HG03159 (cell line): ENCODE data around the gene LGALS1.
"Not testable (repeated sequence)": the region's sequence is repeated elsewhere in the genome, so short reads cannot be mapped to it uniquely, and the experiment has no call there.

Source experiments
- ATAC-seq: cut with Tn5 transposase; IDR thresholded peaks from one replicate; pipeline ENCODE4 v1.9.1; 2021; ENCODE audit warnings: mild to moderate bottlenecking, moderate library complexity; ENCODE audit not compliant: unreplicated experiment

LGALS1 gene

DNA sequence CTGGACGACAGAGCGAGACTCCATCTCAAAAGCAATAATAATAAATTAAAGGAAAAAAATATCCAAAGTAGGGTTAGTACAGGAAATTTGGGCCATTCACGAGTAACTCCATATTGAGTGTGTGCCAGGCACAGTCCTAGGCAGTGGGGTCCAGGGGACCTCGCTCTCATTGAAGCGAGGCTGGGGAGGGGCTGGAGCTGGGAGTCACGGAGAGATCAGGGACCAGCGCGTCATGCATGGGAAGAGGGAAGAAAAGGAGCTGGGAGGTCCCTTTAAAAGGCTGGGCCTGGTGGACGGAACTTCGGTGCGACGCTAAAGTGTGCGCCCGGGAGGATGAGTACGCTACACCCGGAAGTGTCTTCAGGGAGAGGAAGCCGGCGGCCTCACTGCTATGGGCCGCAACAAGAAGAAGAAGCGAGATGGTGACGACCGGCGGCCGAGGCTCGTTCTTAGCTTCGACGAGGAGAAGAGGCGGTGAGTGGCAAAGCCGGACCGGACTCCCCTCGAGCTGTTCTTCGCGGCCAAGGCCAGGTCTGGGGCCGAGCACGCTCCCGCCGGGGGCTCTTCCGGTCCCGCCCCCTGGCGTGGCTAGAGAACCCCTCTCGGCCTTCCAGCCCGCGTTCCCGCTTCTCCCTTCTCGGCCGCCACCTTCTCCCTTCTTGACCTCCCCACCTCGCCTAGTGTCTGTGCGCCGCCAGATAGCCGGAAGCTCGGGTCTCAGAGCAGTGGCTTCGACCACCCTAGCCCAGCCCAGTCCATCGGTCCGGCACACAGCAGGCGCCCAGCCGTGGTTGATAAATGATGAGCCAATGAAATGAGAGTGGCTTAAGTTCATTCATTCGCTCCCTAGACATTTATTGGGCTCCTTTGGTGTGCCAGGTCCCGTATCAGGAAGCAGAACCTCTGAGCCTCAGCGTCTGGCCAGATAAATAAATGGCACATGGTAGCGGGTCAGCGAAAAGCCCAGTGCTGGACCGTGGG is 10.9 kb downstream of the LGALS1 start, which contains the start of gene NOL12:
Gene NOL12, plus strand, starts transcription at position 342 of the 981 bp plus-strand sequence. Its CDS starts 50 bp downstream, at position 392.
- ATAC-seq = peak; percentile 82

DNA sequence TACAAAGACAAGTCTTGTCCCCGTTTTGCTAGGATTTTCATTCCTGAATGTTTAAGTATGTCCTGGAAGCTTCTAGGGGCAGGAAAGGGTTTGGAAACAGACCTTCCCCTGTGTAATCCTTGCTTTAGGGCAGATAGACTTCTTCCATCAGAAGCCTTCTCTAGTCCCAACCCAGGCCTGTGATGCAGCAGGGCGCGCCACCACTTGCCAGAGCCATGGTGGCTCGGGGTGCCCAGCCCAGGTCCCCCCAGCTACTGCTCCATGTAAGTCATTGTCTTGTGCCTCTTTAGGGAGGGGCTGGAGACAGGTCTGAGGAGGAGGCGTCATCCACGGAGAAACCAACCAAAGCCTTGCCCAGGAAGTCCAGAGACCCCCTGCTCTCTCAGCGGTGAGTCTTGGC is 15.0 kb downstream of the LGALS1 start:
- ATAC-seq = no peak

DNA sequence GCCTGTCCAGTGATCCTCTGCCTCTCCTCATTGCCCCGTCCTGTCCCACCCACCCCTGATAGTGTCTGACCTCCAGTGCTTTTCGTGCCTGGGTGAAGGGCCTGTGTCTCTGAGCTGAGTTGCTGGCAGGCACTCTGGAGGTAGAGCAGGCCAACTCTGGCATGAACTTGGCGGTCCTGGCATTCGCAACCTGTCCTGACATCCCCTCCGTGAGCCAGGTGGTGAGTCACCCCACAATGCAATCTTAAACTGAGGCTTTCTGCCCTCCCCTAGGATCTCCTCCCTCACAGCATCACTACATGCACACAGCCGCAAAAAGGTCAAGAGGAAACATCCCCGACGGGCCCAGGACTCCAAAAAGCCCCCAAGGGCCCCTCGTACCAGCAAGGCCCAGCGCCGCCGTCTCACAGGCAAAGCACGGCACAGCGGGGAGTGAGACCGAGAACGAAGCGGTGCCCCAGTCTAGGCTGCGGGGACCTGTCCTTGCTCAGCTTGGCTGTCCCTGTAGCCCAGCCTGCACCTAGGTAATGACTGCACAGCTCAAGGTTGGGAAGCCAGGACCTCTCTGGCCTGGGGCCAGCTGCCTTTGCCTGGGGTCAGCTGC is 15.6 kb downstream of the LGALS1 start:
- ATAC-seq = no peak

DNA sequence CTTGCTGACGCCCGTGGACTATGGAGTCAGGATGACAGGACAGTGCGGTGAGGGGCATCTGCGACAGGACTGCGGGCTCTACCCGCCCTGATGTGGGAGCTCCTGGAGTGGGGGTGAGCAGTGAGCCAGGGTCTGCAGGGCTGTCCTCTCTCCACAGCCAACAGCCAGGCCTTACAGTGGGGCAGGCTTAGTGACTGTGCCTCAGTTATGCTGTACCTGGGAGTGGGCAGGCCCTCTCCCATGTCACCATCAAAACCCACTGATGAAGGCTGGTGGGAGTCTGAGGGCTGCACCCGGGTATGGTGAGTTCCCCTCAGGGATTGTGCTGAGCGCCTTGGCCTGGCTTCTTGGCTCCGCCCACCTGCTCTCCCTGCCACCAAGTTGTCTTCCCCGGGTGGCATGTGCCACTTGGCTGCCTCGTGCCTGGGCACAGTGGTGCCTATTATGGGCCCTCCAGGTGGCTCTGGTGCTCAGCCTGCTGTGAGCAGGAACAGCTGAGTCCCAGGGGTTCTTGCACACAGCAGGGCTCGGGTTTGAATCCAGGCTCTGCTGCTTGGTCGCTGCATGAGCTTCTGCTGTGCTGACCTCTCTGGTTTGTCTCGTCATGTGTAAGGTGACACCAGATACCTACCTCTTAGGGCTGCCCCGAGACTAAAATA is 17.3 kb downstream of the LGALS1 start:
- ATAC-seq = no peak

DNA sequence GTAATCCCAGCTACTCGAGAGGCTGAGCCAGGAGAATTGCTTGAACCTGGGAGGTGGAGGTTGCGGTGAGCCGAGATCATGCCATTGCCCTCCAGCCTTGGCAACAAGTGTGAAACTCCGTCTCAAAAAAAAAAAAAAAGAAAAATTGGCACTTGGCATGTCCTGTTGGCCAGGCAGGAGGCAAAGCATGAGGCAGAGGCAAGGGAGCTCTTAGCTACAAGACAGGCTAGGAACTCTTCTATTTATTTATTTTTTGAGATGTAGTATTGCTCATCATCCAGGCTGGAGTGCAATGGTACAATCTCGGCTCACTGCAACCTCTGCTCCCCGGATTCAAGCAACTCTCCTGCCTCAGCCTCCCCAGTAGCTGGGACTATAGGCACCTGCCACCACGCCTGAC is 18.7 kb downstream of the LGALS1 start:
- ATAC-seq = not testable (repeated sequence)

DNA sequence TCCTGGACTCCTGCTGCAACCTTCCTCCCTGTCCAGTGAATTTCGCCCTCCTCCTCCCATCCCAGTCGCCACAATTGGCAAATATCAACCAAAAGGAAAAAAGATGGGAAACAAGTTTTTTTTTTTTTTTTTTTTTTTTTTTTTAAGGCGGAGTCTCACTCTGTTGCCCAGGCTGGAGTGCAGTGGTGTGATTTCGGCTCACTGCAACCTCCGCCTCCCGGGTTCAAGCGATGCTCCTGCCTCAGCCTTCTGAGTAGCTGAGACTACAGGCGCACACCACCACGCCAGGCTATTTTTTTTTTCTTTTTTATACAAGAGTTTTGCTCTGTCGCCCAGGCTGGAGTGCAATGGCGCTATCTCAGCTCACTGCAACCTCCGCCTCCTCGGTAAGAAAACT is 20.8 kb downstream of the LGALS1 start:
- not testable (repeated sequence) for ATAC-seq

DNA sequence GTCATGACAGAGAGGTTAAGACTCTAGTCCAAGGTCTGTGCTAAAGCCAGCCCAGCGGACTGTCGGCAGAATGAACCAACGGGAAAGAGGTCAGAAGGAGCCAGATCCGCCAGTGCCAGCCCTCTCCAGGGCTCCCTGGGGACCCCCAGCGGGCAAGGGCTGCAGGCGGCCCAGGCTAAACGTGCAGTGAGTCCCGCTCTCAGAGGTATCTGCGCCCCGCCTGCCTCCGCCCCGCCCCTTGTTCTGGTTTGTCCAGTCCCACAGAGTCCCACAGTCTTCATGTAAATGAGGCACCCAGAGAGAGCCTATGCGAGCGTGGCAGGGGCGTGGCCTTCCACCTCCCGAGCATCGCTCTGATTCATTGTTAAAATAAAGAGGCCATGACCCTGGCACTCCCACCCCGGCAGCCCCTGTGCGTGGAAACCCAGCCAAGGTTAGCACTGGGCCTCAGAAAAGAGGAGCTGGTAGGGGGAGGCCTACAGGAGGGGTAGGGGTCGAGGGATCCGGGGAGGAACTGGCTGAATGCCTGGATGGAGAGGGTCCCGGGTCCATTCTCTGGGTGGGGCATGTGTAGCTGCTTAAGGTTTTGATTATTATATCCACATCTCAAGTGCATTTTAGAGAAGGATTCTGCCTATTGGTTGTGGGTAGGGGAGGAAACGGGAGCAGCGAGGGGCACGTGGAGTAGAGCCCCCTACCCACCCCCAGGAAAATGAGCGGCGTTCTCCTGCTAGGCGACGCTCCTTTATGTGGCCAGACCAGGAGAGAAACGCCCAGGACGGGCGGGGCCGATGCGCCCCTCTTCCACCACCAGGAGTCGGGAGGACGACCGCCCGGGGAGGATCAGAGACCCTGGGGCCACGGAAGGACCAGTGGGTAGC is 21.5 kb downstream of the LGALS1 start, which contains the start of gene TRIOBP:
Gene TRIOBP, plus strand, starts transcription at position 392 of the 881 bp plus-strand sequence. CDS start 4,318 bp downstream, outside the sequence.
- peak; percentile 94 for ATAC-seq

DNA sequence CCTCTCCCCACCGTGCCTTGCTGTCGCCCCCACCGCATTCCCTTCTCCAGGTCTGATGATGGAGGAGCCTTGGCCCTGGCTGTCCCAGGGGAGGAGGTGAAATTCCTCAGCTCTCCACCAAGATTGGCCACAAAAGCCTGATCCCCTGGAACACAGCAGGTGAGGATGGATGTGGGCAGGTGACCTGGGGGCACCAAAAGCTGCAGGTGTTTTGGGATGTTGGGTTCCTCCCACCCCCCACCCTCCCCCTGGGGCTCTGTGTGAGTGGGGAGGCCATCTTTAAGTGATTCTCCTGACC is 22.1 kb downstream of the LGALS1 start:
- no peak for ATAC-seq

DNA sequence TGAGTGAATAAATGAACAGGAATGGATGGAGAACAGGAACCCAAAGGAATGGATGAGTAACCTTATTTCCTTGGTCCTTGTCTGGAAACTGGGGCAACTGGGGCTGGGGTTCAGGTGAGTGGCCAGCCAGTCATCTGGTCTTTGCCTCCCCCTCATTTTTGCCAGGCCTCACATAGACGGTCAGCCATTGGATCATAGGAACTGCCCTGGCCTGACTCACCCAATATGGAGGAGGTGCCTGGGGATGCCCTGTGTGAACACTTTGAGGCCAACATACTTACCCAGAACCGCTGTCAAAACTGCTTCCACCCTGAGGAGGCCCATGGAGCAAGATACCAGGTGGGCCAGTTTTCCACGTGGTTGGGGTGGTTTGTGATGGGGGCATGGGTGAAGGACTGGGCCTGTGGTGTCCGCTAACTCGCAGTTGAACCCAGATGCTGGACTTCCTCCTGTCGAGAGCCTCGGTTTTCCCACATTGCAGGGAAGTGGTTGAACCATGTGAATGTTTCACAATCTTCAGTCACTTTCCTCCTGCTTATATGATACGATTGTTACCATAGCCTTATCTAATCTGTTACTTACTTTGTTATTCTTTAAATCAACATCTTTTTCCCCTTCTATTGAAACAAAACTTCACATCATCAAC is 25.8 kb downstream of the LGALS1 start:
- ATAC-seq = no peak

DNA sequence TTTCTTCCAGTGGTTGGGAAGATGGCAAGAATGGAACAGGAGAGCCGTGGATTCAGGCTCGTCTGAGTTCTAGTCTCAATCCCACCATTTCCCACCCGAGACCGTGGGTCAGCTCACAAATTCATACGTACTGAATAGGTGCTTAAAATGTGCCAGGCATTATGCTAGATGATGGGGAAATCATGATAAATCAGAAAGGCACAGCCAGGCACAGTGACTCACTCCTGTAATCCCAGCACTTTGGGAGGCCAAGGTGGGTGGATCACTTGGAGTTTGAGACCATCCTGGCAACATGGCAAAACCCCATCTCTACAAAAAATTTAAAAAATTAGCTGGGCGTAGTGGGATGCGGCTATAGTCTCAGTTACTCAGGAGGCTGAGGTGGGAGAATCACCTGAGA is 28.5 kb downstream of the LGALS1 start:
- ATAC-seq = no peak

DNA sequence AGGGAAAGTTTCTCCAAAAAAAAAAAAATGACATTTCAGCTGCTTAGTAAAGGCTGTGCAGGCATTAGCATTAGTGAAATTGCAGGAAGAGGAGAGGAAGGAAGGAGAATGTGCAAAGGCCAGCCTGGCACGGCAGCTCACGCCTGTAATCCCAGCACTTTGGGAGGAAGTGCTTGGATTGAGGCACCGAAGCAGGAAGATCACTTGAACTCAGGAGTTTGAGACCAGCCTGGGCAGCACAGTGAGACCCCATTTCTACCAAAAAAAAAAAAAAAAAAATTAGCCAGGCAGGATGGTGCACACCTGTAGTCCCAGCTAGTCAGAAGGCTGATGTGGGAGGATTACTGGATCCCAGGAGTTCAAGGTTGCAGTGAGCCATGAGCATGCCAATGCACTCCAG is 29.2 kb downstream of the LGALS1 start:
- ATAC-seq = no peak

DNA sequence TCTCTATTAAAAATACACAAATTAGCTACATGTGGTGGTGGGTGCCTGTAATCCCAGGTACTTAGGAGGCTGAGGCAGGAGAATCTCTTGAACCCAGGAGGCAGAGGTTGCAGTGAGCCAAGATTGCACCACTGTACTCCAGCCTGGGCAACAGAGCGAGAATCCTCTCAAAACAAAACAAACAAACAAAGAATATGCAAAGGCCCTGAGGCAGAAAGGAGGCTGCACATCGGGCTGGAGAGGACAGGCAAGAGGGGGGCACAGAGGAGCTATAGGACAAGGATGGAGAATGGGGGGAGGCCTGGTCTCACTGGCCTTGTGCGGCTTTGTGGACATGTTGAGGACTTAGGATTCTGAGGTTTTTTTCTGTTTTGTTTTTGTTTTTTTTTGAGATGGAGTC is 29.8 kb downstream of the LGALS1 start:
- ATAC-seq = no peak

DNA sequence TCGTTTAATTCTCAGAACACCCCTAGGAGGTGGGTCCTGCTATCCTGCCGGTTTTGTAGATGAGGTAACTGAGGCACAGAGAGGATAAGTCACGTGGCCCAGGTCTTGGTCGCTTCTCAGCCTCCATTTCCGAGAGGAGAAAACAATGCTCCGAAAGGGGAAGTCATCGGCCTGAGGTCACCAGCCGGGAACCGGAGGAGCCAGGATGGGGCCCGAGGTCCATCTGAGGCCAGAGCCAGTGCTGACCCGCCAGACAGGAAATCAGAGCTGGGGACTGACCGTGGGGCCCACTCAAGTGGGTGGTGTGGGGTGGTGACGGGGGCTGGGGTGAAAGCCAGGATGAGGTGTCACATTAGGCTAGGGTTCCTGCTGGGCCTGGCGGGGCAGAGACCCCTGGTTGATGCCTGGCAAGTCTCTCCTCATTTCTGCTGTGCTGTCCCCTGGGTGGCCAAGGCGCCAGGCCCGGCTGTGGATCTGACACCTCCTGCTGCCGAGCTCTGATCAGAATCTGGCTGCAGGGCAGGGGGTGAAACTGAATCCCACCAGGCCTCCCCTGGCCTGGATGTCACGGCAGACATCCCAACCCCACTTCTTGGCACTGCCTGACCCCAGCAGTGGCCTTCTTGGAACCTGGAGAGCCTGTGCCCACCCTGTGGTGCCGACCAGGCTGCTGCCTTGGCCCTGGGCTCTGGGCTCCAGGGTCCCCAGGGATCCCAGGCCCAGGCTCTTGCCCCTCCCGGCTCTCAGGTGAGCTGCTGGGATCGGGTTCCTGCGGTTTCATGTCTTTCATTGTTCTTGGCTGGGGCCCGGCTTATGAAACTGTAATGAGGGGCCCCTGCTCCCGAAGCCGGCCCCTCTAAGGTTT is 33.4 kb downstream of the LGALS1 start:
- no peak for ATAC-seq

DNA sequence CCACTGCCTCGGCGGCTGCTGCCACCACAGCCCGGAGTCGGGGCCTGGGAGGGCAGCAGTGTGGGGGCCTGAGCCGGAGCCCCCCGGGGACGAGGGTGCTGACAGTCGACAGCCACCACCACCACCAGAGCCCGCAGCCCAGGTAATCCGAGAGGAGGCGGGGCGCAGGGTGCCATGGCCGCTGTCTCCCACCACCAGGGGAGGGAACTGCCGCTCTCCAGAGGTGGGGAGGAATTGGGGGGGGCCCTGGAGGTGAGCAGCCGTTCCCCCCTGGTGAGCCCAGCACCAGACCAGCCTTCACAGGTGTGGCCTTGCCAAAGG is 34.0 kb downstream of the LGALS1 start:
- no peak for ATAC-seq

DNA sequence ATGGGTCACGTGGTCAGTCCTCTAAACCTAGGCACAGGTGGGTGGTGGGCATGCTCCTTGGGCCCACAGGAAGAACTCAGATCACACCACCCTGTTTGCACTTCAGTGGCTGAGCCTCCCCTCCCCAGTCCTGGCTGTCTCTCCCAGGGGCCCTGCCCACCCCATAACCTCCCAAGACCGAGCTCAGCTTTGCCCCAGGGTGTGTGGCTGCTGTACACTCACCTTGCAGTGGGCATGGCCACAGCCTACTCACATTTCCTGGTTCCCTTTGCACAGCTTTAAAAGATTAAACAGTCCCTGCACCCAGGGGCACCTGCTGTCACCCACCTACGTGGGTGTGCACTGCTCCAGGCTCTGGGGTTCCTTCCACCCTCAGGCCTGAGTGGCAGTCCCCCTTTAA is 35.2 kb downstream of the LGALS1 start:
- ATAC-seq = no peak

DNA sequence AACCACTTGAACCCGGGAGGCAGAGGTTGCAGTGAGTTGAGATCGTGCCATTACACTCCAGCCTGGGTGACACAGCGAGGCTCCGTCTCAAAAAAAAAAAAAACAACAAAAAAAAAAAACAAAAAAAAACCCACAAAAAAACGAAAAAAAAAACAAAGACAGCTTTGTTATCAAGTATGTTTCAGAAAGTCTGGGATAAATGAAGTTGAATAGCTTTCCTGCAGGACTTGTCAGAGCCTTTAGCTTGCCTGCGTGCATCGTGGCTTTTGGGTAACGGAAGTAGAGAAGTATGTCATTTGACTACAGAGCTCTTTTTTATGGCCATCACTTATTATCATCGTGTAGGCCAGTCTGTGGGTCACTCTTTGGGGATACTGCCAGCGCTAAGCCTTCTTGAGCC is 36.1 kb downstream of the LGALS1 start:
- ATAC-seq = no peak

DNA sequence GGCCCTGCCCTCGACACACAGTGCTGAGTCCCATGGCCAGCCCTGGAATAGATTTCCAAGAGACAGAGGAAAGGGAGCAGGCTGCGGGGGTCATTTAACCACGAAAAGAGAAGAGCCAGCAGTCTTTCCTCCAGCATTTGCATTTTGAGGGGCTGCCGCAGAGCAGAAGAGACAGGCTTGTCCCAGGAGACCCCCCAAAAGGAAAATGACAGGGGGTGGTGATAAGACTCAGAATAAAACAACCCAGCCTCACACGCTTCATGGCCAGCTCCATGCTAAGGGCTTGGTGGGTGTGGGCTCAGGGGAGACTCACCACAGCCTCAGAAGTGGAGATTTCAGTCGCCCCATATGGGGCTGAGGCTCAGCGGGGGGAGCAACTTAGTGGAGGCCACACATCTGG is 38.3 kb downstream of the LGALS1 start:
- no peak for ATAC-seq

DNA sequence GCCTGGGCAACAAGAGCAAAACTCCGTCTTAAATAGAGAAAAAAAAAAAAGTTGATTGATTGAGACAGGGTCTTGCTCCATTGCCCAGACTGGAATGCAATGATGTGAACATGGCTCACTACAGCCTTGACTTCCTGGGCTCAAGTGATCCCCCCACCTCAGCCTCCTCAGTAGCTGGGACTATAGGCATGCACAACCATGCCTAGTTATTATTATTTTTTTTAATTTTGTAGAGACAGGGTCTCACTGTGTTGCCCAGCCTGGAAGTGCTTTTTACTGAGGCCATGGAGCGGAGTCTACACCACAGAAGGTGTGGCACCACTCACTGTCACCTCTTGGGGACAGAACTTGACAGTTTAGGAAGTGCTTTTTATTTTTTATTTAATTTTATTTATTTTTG is 39.2 kb downstream of the LGALS1 start:
- ATAC-seq = no peak

DNA sequence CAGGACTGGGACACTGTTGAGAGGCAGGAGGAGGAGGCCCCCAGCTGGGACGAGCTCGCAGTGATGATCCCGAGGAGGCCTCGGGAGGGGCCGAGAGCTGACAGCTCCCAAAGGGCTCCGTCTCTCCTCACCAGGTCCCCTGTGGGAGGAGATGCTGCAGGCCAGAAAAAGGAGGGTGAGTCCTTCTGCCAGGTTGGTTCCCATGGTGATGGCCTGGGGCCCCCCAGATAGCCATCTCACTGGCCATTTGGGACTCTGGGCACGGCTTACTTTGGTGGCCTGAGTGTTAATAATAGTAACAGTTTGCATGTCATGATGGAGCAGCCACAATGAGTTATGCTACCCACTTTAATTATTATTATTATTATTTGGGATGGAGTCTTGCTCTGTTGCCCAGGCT is 40.3 kb downstream of the LGALS1 start:
- no peak for ATAC-seq
